Germinal center (tissue), 1 donor: ENCODE measurements around the gene FMN1.

Experiments used
- DNase-seq: peaks from one replicate; pipeline ENCODE4 v3.0.0; 2012; ENCODE audit warnings: mixed read lengths, low spot score

The FMN1 gene

DNA sequence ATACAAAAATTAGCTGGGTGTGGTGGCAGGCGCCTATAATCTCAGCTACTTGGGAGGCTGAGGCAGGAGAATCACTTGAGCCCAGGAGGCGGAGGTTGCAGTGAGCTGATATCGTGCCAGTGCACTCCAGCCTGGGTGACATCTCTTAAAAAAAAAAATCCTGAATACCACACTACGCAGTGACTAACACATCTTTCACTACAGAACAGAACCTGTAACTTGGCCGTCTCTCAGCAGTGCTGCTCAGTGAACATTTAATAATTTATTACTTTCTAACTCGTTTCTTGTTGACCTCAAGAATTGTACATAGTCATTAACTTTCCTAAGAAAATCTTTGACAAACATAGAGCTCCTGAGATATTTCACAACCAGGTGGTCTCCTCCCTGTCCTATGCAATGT lies 472.9 kb downstream of the FMN1 start:
- DNase-seq, result no peak

DNA sequence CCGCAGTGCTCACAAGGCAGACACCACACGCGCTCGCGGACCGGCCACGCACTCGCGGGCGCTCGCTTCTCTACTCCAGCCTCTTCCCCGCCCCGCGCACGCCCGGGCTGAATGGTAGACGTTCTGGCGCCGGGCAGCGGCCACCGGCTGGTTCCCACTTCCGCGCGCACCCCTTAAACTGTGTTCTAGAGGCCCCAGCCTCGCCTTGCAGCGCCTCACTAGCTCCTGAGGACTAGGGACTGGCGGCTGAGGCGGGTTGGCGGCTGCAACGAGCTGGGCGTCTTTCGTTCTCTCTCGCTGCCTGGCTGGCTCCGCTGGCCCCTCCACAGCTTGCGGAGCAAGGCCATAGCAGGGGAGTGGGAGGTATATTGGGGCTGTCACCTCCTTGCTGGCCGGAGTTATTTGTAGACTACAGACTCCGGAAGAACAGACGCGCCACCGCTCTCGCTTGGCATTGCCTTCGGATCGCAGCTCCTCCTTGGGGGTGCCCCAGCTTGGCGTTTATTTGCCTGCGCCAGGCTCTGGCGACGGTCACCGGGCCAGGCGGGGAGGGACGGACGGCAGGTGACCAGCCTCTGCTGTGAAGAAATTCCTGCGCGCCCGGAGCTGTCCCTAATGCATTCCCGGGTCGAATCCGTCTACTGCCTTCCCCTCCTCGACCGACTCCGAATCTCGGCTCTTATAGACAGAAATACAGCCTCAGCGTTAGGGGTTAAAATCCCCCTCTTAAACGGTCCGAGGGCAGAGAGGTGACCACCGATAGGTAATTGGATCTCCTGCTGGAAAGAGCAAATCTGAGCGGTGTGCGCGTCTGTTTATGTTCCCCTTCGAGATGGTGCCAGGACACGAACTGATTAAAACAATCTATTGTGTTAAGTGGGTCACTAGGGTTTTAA lies 475.4 kb downstream of the FMN1 start:
- DNase-seq, result peak; percentile 9

DNA sequence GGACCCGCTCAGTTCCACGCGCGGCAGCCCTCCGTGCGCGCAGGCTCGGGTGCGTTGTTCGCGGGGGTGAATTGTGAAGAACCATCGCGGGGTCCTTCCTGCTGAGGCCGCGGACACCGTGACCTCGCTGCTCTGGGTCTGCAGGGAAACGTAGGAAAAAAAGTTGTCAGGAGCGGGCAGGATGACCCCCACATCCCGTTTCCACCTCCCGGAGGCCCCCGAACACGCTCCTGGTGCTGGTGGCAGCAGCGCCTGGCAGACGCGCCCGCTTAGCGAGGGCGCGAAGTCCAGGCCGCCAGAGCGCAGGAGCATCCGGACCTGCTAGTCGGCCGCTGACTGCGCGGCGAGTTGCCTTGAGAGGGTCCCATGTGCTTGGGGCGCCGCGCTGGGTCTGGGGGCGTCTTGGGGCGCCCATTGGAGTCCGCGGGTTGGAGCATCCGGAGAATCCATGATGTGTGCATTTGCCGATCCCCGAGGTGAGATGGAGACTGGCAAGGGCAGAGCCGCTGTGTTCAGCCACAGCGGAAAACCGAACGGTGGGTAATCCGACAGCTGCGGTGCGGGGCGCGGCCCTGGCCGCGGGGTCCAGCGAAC lies 476.2 kb downstream of the FMN1 start:
- DNase-seq, result no peak

DNA sequence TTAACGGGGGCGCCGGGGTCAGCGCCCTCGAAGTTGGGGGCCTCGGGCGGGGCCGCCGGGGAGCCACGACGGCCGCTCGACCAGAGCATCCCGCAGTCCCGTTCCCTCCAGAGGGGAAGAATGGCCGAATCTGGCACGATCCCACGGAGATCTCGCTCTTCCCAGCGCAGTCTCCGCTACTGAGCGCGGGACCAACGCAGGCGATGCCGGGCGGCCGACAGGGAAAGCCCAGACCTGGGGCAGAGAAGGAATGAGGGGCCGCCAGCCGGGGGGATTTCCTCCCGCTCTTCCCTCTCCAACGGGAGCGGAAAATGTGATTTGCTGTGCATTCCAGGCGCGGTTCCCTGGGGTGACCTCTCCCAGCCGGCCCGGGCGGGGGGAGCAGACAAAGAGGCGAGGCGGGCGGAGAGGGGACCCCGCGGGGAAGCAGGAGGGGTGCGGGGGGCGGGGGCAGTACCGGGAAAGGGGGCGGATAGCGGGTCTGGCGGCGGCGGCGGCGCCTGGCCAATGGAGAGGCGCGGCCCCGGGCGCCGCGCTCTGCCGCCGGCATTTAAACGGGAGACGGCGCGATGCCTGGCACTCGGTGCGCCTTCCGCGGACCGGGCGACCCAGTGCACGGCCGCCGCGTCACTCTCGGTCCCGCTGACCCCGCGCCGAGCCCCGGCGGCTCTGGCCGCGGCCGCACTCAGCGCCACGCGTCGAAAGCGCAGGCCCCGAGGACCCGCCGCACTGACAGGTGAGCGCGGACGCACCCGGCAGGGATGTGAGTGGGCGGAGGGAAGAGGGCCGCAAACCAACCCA lies 476.9 kb downstream of the FMN1 start, which contains the start of gene GREM1:
TSS of gene GREM1 (plus strand) at position 579 of the 801 bp plus-strand sequence. CDS start 12,687 bp downstream, outside the sequence.
- DNase-seq, result no peak

DNA sequence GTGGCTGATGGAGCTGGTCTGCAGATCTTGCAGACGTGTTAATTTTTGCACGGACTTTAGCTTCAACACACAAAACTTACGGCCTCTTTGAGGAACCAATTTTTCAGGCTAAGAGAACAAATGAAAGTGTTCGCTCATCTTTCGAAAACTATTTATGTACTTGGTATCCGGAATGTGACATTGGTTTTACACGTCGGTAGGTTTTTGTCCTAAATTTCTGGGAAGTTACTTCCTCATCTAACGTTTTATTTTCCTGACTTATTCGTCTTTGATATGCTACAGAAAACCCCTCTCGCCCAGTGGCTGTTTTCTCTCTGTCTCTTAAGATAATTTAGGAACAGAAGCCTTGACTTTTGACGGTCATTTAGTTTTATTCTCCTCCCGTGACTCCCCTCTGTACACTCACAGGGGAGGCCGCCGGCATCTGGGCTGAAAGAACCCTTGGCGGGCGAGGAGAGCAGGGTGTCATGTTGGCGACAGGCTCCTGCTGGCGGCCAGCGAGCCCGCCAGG lies 477.5 kb downstream of the FMN1 start:
- no peak for DNase-seq

DNA sequence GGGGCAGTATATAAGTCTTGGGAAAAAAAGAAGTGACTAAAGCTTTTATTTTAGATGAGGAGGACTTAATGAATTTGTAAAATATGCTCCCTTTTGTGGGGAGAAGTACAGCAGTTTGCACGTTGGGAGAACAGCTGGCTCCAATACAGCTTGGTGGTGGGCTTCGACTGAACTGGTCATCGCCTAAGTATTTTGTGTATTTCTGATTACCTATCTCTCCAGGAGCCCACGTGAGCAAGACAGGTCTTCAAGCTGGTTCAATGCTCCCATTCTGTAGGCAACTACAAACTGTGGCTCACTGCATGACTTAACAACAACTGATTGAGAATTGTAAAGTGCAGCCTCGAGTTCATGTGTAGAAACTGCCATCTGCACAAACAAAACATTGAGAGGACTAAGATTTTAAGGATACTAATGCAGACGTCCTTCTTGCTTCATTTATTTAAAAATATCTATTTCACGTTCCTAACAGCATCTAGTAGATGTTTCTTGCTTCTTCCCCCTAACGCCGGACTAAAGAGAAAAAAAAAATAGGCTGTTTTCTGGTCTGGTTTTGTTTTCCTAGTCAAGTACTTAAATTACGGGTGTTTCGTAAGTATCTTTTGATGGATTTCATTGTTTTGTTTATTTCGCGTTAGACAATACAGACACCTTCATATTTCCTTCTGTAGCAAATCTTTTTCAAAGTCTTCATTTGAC lies 478.1 kb downstream of the FMN1 start:
- DNase-seq, result no peak
